ENCODE results near the gene EXOC3L4.
"Not testable (repeated sequence)": the region's sequence is repeated elsewhere in the genome, so short reads cannot be mapped to it uniquely, and the experiment has no call there.

Gene EXOC3L4

GRCh38 chr14:103094406-103095209 is at the start of gene EXOC3L4:
Gene EXOC3L4 (plus strand): TSS chr14:103094725. CDS start chr14:103100220, 5,495 bp downstream.
- TF ChIP-seq TSHZ2 (CRISPR knock-in tag; IDR thresholded peaks at IDR 0.05) (no peak), GLIS3 (CRISPR knock-in tag; IDR thresholded peaks at IDR 0.05) (no peak), CSDC2 (CRISPR knock-in tag; IDR thresholded peaks at IDR 0.05) (no peak), RARB (CRISPR knock-in tag; IDR thresholded peaks at IDR 0.05) (no peak), SNAI2 (CRISPR knock-in tag; IDR thresholded peaks at IDR 0.05) (no peak), CSRNP3 (CRISPR knock-in tag; IDR thresholded peaks at IDR 0.05) (no peak), ZNF8 (CRISPR knock-in tag; IDR thresholded peaks at IDR 0.05) (no peak), BACH2 (CRISPR knock-in tag; IDR thresholded peaks at IDR 0.05; ENCODE audit: borderline replicate concordance) (no peak), ARNTL (CRISPR knock-in tag; IDR thresholded peaks at IDR 0.05; ENCODE audit: borderline replicate concordance, low read depth) (no peak), ZNF565 (CRISPR knock-in tag; conservative IDR thresholded peaks at IDR 0.05; ENCODE audit: low read depth) (no peak)

GRCh38 chr14:103045371-103045869 is 49.1 kb upstream of the EXOC3L4 start:
- ATAC-seq: no peak
- no peak for TF ChIP-seq TSHZ2 (CRISPR knock-in tag; IDR thresholded peaks at IDR 0.05)
- no peak for TF ChIP-seq PATZ1 (CRISPR knock-in tag; IDR thresholded peaks at IDR 0.05; ENCODE audit: borderline replicate concordance)
- TF ChIP-seq ARNTL (CRISPR knock-in tag; IDR thresholded peaks at IDR 0.05; ENCODE audit: borderline replicate concordance, low read depth): no peak
- TF ChIP-seq CSDC2 (CRISPR knock-in tag; IDR thresholded peaks at IDR 0.05): no peak

More at GRCh38 chr14:103094406-103095209, at the start of gene EXOC3L4:
- no peak for ATAC-seq

- not testable (repeated sequence) for ATAC-seq
These were observed 47.1 kb upstream of the EXOC3L4 start for GRCh38 chr14:103047453-103047852.

- no peak for ATAC-seq
- TF ChIP-seq CREB5 (CRISPR knock-in tag; IDR thresholded peaks at IDR 0.05; ENCODE audit: low read depth) (no peak), ISL1 (CRISPR knock-in tag; IDR thresholded peaks at IDR 0.05) (no peak), ARNTL (CRISPR knock-in tag; IDR thresholded peaks at IDR 0.05; ENCODE audit: borderline replicate concordance, low read depth) (no peak), BACH2 (CRISPR knock-in tag; IDR thresholded peaks at IDR 0.05; ENCODE audit: borderline replicate concordance) (no peak), TCF4 (CRISPR knock-in tag; IDR thresholded peaks at IDR 0.05; ENCODE audit: borderline replicate concordance) (no peak), ZNF565 (CRISPR knock-in tag; conservative IDR thresholded peaks at IDR 0.05; ENCODE audit: low read depth) (no peak), PPARA (CRISPR knock-in tag; IDR thresholded peaks at IDR 0.05; ENCODE audit: borderline replicate concordance) (no peak), TOX (CRISPR knock-in tag; IDR thresholded peaks at IDR 0.05; ENCODE audit: borderline replicate concordance) (no peak), ESRRG (CRISPR knock-in tag; IDR thresholded peaks at IDR 0.05) (no peak), PATZ1 (CRISPR knock-in tag; IDR thresholded peaks at IDR 0.05; ENCODE audit: borderline replicate concordance) (no peak)
These were observed 43.6 kb upstream of the EXOC3L4 start for GRCh38 chr14:103050935-103051334.
